Measurements from ENCODE around the gene ALCAM. TPM values are rescaled to one million over a fixed set of nuclear protein-coding genes. Genes with fewer than 3 reads are reported as not detected.

ALCAM gene
- total and polyA plus RNA-seq, 2 of the 8 experiments (the other 6 are each of a cell fraction or from before 2014, with no cell fraction given) = 10.8 to 33.0 TPM

GRCh38 chr3:105431200-105431599 is 64.5 kb downstream of the ALCAM start:
- H2BK5ac ChIP-seq (ENCODE audit: low read depth, low read length) = no peak overlapping the region
- no peaks in the 10 kb centered on the region for H3K27me3 ChIP-seq (replicated peaks in 1 of 4; ENCODE audit: control insufficient read depth in 3 of 4, extremely low read depth in 1 of 4, insufficient read depth in 3 of 4, low read length in 3 of 4)
- no peak overlapping the region for H3K4me3 ChIP-seq (ENCODE audit: extremely low read depth in 1 of 4, insufficient read depth in 2 of 4, low read depth in 3 of 4, low read length in 4 of 4)
- no peaks in the 10 kb centered on the region for H3K23me2 ChIP-seq (ENCODE audit: low read depth, low read length)
- H4K8ac ChIP-seq (ENCODE audit: extremely low read depth, insufficient read depth, low read length) = no peak overlapping the region
- no peak for DNase-seq (ENCODE audit: low read depth in 1 of 2, low spot score in 2 of 2)
- no peaks in the 10 kb centered on the region; the same call in 1 of the 2 replicates for H3K79me1 ChIP-seq (ENCODE audit: low read depth, low read length)
- no peak overlapping the region for H2BK12ac ChIP-seq (ENCODE audit: low read depth, low read length)
- H3K14ac ChIP-seq (ENCODE audit: insufficient read length) = no peak overlapping the region
- H2AK5ac ChIP-seq (ENCODE audit: low read depth, low read length) = no peak overlapping the region
- H4K91ac ChIP-seq (replicated peaks; ENCODE audit: insufficient read length, low read length) = no peak overlapping the region
- no peak overlapping the region for H3K9ac ChIP-seq (replicated peaks in 1 of 4; ENCODE audit: extremely low read depth in 1 of 4, low read depth in 3 of 4, low read length in 3 of 4)
- WGBS, 2 experiments (ENCODE audit: extremely low coverage in 1 of 2, insufficient coverage in 1 of 2, insufficient read length in 1 of 2, insufficient replicate concordance in 2 of 2, low coverage in 1 of 2, low lambda C conversion rate in 2 of 2, missing lambda C conversion rate in 1 of 2) = 94% methylated on average over 2 of the region's 2 CpGs; no CpG with 5 or more reads in 1 of the 2 experiments
- no peak for FAIRE-seq
- ChIA-PET CTCF (ENCODE audit: partially characterized antibody) (no interaction called here), POLR2A (ENCODE audit: partially characterized antibody) (no interaction called here)
- no peak overlapping the region for H3K18ac ChIP-seq (ENCODE audit: extremely low read depth, low read length)
- peaks cover 0 to 3% (median 0%) of the 10 kb centered on the region in 4 experiments; a peak in 1 of 8 replicates for H3K36me3 ChIP-seq (ENCODE audit: control insufficient read depth in 2 of 4, insufficient read depth in 4 of 4, low read length in 3 of 4)
- H3K56ac ChIP-seq (replicated peaks; ENCODE audit: insufficient read length, low read depth, low read length) = no peak overlapping the region
- no peaks in the 10 kb centered on the region for H4K20me1 ChIP-seq (replicated peaks in 1 of 2; ENCODE audit: control insufficient read depth in 1 of 2, insufficient read depth in 2 of 2, low read length in 2 of 2)
- peaks cover 0 to 3% (median 0%) of the 10 kb centered on the region in 4 experiments; a peak in 1 of 7 replicates for H3K4me1 ChIP-seq (replicated peaks in 1 of 4; ENCODE audit: control insufficient read depth in 3 of 4, insufficient read depth in 4 of 4, low read length in 3 of 4)
- H2BK15ac ChIP-seq (ENCODE audit: low read length) = peak overlapping the region; percentile 90
- H2AFZ ChIP-seq (ENCODE audit: low read length) = no peak overlapping the region
- H2BK120ac ChIP-seq (replicated peaks; ENCODE audit: low read depth, low read length) = no peak overlapping the region
- no peak overlapping the region for H3K4me2 ChIP-seq (ENCODE audit: insufficient read depth in 1 of 2, low read depth in 2 of 2, low read length in 2 of 2)
- no peak overlapping the region for H3K27ac ChIP-seq (ENCODE audit: low read depth, low read length)
- no peak overlapping the region for H4K5ac ChIP-seq (ENCODE audit: insufficient read length, low read depth, low read length)
- no peak overlapping the region for H3K23ac ChIP-seq (ENCODE audit: insufficient read length)
- peaks cover 0 to 7% of the 10 kb centered on the region in 2 experiments; a peak in 2 of 4 replicates for H3K9me3 ChIP-seq (ENCODE audit: insufficient read depth in 2 of 2, low read depth in 1 of 2, low read length in 1 of 2)
- H2BK20ac ChIP-seq (ENCODE audit: low read length) = no peak overlapping the region
- H3K79me2 ChIP-seq (ENCODE audit: control insufficient read depth in 1 of 2, insufficient read depth in 2 of 2, low read length in 2 of 2) = peaks cover 0 to 3% of the 10 kb centered on the region in 2 experiments; a peak in 1 of 4 replicates
- H3K4ac ChIP-seq (replicated peaks; ENCODE audit: insufficient read length, low read depth, low read length) = no peak overlapping the region
- TF ChIP-seq EZH2 (IDR thresholded peaks at IDR 0.05; ENCODE audit: low read depth, low read length, severe bottlenecking) (no peak), YY1 (IDR thresholded peaks at IDR 0.05; ENCODE audit: low read depth, low read length) (no peak), BRCA1 (IDR thresholded peaks at IDR 0.05; ENCODE audit: low read depth, low read length) (no peak), CTBP2 (IDR thresholded peaks at IDR 0.05; ENCODE audit: borderline replicate concordance, insufficient read depth, insufficient read length, low read length) (no peak), SIN3A (conservative IDR thresholded peaks at IDR 0.05 in 1 of 2, IDR thresholded peaks at IDR 0.05 in 1 of 2; ENCODE audit: low read depth in 1 of 2, low read length in 2 of 2) (no peak), RAD21 (IDR thresholded peaks at IDR 0.05 in 1 of 2, conservative IDR thresholded peaks at IDR 0.05 in 1 of 2; ENCODE audit: low read depth in 2 of 2, low read length in 2 of 2) (no peak), CHD1 (IDR thresholded peaks at IDR 0.05; ENCODE audit: low read depth, low read length) (no peak), TBP (IDR thresholded peaks at IDR 0.05; ENCODE audit: low read depth, low read length) (no peak), HDAC2 (IDR thresholded peaks at IDR 0.05; ENCODE audit: borderline replicate concordance in 1 of 2, low read depth in 2 of 2, low read length in 2 of 2) (no peak), TCF12 (IDR thresholded peaks at IDR 0.05; ENCODE audit: low read depth, low read length) (no peak), SP1 (IDR thresholded peaks at IDR 0.05; ENCODE audit: low read depth, low read length) (no peak), POLR2A (IDR thresholded peaks at IDR 0.05; ENCODE audit: control extremely low read depth in 1 of 2, low read depth in 2 of 2, low read length in 2 of 2) (no peak), CBX8 (IDR thresholded peaks at IDR 0.05; ENCODE audit: borderline replicate concordance, low read depth, low read length) (no peak), TAF7 (optimal IDR thresholded peaks at IDR 0.05; ENCODE audit: borderline replicate concordance, low read depth, low read length) (no peak)

Data from H1 (cell line).